ENCODE measurements around the gene TAF9.
"Not testable (repeated sequence)": the region's sequence is repeated elsewhere in the genome, so short reads cannot be mapped to it uniquely, and the experiment has no call there.

The TAF9 gene, protein sequence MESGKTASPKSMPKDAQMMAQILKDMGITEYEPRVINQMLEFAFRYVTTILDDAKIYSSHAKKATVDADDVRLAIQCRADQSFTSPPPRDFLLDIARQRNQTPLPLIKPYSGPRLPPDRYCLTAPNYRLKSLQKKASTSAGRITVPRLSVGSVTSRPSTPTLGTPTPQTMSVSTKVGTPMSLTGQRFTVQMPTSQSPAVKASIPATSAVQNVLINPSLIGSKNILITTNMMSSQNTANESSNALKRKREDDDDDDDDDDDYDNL

DNA sequence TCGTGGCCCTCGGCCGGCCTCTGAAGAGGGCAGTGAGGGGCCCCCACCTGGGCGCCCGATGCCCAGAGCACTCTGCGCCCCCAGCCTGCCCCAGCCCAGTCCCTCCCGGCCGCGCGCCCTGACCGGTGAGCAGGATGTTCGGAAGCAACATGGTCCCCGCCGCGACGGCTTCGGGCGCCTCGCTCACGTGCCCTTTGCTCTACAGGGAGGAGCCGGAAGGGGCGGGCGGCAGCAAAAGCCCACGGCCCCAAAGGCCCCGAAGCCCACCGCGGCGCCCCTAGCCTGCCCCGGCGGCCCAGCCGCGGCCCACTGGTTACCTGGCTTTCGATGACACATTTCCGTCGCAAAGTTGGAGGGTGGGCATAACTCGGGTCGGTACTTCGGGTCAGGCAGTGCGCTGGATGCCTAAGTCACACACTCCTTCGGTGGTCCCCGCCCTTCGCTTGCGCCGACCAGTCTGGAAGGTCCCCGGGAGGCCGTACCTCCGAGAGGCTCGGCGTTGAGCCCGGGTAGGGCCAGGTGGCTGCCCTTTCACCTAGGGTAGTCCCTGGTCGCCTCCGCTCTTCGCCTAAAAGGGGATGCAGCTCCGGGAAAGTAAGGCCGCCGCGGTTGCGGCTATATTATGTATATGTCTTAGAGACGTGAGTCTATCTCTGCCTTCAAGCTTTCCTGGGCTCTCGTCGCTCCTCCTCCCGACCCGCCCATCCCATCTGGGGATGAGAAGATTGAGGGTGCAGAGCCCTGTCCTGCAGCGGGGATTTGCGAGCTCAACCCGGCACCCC lies at the start of gene TAF9, which contains the start of the genes AK6 and RAD17:
TSS of gene TAF9 (minus strand) at position 181 of the 782 bp plus-strand sequence. CDS start 3,783 bp downstream, outside the sequence.
TSS of gene AK6 (minus strand) at position 181 of the 782 bp plus-strand sequence. CDS start at position 151, 30 bp downstream.
TSS of gene RAD17 (plus strand) at position 479 of the 782 bp plus-strand sequence. CDS start 2,391 bp downstream, outside the sequence.
- peak; percentile 78 for DNase-seq

DNA sequence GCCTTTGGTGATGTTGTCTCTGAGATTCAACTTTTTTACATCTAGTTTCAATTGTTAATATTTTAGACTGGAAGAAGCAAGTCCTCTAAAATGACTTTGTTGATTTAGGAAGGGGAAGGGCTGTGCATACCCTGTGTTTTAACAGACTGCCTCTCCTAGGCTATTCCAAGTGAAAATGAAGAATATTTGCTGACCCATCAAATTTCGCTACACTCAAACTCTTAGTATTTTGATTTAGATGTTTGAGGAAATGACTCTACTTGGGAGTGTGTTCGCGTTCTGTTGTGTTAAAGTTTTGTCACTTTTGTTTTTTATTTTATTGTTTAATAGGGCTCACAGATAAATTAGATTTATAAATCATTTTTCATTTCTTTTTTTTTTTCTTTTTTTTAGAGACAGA lies 49.2 kb upstream of the TAF9 start:
- no peak for DNase-seq

DNA sequence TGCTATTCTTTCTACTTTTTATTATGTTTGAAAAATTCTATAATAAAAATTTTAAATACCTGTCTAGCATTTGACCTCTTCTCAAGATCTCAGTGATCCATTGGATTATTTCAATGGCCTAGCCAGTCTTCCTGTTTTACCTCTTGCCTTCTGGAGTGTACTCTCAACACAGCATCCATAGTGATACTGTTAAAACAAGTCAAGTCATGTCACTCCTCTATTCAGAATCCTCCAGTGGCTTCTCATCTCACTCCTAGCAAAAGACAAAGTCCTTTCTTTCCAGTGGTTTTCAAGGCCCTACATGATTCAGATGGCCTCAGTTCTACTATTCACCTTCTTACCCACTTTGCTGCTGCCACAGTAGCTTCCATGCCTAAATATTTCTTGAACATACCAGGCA lies 47.4 kb upstream of the TAF9 start:
- DNase-seq = peak; percentile 30

DNA sequence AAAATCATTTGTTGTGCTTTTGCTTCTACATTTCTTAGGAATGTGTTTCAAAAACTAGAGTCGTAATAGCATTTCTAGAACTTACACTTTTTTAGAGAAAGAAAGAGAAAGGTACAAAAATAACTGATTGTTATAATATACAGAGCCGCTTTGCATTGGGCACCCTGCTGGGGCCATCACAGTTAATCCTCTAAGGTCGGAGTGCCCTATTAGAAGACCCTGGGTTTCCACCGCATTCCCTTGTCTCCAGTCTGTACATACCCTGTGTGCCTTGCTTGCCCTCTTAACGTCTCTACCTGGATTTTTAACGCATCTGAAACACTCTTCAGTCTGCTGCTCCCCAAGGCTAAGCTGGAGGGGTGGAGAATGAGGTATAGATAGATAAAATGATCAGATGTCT lies 46.9 kb upstream of the TAF9 start:
- peak; percentile 30 for DNase-seq

DNA sequence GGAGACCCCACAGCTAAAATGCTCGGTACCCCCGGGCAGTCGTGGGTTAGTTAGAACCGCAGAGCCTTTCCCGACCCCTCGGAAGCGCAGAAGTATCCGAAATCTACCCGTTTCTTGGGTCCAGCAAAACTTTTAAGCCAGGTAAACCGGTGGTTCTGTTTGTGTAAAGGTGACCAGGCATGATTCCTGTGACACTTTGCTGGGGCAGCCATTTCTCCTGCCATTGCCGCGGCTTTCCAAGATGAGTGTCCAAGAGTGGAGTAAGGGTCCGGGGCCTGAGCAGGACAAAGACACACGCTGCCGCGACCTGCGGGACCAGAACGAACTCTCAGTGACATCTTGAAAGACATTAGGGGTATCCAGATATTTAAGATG lies 46.3 kb upstream of the TAF9 start:
- peak; percentile 29 for DNase-seq

DNA sequence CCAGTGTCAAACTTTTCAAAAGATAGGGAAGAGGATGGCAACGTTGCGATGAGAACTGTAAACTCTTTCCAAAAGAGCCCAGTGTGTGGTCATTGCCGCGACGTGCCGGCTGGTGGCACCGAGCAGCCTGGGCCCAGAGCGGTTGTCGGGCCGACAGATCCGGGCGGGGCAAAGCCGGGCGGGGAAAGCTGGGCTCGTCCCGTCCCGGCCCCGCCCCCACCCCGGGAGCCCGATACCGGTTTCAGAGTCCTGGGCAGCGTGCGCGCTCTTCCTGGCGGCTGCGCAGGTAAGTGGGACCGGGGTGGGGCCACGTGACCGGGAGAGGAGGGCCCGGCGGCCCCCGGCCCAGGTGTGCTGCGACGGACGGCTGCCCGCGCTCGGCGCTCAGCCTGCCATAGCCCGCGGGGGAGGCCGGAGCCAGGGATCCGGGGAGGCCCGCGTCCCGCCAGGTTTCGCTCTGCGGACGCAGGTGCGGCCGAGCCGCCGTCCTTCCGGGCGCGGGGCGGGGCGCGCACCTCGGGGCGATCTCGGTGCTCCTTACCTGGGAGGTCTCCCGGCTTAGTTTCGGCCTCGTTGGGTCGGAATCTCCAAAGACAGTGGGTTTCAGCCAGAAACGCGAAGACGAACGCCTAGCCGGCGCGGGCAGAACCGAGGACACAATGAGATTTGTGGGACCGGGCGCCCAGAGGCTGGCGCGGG lies 45.7 kb upstream of the TAF9 start, which contains the start of gene MARVELD2:
TSS of gene MARVELD2 (plus strand) at position 232 of the 699 bp plus-strand sequence. CDS start 4,270 bp downstream, outside the sequence.
- peak; percentile 76 for DNase-seq

DNA sequence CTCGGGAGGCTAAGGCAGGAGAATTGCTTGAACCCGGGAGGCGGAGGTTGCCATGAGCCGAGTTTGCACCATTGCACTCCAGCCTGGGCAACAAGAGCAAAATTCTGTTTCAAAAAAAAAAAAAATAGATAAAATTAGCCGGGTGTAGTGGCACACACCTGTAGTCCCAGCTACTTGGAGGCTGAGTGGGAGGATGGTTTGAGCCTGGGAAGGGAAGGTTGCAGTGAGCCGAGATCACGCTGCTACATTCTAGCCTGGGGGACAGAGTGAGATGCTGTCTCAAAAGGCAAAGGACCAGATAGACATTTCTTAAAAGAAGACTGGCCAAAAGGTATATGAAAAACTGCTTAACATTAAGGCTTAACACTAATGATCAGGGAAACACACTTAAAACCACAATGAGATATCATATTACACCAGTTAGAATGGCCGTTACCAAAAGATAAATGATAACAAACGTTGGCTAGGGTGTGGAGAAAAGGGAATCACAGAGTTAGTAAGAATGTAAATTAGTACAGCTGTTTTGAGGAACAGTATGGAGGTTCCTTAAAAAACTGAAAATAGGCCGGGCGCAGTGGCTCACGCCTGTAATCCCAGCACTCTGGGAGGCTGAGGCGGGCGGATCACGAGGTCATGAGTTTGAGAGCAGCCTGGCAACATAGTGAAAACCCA lies 35.5 kb upstream of the TAF9 start:
- DNase-seq = no peak

DNA sequence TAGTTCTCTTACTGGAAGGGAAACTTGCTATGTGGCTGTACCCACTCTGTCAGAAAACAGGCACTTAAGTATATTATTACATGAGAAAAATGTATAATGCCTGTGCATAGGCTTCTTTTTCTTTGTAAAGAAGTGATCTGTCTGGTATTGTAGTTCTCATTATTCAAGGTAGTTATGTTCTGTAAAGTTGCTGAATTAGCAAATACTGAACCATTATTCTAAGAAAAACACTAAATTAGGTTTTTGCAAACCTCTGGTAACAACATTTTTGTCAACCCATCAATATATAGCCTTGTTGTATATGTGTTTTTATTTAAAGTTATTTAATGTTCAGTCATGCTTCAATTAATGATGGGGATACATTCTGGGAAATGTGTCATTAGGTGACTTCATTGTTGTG lies 9.1 kb upstream of the TAF9 start:
- no peak for DNase-seq

DNA sequence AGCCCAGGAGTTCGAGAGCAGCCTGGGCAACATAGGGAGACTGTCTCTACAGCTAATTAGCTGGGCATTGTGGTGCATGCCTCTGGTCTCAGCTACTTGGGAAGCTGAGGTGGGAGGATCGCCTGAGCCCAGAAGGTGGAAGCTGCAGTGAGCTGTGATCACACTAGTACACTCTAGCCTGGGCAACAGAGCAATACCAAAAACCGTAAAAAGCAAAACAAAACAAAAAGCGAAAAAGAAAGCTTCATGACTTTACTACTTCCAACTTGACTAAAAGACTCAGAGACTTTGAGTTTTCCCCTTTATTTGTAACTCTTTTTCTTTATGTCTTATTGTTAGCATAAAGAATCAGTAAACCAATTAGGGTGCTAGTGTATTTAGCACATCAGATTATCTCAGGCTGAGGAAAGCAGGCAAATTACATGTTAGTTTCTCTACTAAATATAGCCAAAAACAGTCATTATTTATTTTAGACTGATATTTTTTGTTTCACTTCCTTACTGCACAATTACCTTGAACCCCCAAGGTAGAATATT lies 5.7 kb upstream of the TAF9 start:
- DNase-seq = no peak

DNA sequence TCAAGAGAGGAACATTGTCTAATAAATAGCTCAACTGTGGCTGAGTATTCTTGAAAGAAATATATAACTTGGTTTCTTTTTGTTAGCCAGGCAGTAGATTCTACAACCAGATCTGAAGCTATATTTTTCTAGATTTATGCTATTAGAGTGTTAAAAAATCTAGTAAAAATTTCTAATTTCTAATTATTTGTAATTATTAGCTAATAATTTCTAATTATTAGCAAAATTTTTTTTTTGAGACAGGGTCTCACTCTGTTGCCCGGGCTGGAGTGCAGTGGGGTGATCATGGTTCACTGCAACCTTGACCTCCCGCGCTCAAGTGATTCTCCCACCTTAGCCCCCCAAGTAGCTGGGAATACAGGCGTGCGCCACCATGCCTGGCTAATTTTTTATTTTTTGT lies 3.1 kb upstream of the TAF9 start:
- no peak for DNase-seq

DNA sequence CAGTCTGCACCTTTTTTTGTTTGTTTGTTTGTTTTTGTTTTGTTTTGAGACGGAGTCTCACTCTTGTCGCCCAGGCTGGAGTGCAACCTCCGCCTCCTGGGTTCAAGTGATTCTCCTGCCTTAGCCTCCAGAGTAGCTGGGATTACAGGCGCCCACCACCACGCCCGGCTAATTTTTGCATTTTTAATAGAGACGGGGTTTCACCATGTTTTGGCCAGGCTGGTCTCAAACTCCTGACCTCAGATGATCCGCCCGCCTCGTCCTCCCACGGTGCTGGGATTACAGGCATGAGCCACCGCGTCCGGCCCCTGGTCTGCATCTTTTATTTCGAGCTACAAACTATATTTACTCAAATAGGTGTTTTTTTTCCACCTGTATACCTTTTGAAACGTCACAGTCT lies 1.0 kb upstream of the TAF9 start:
- not testable (repeated sequence) for DNase-seq

DNA sequence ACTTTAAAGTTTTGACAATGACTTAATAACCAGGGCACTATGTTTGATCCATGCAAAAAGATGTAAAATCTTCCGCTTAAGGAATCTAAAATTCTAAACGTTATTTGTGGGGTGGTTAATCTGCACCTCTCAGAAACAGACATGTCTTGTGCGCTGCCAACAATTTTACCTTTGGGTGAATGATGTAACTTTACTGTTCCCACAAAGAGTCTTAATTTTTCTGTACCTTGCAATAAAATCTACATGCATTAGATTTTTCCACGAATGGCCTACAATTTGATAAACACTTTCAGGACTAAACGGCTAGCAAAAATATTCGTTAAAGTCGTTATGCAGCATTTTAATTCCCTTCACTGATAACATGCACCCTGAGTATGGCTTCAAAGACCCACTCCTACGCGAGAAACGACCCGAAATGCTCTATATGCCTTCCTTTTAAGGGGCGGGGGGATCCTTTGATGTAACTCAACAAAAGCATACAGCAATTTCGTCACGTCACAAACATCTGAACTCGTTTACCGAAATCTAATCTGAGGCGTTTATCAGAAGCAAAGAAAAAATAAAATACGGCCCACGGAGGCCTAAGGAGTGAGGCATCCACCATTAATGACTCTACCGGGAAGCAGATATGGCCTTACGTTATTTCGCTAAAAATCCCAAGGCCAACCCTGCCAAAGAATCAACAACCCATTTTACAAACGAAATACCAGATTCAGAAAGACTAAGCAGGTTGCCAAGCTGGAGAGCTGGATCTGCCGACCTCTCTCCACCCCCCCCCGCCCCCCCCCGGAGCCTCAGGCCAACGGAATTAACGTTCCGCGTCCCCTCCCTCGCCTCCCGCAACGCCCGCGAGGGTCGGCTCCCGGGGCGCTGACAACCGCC lies 621 bp downstream of the TAF9 start:
- no peak for DNase-seq

DNA sequence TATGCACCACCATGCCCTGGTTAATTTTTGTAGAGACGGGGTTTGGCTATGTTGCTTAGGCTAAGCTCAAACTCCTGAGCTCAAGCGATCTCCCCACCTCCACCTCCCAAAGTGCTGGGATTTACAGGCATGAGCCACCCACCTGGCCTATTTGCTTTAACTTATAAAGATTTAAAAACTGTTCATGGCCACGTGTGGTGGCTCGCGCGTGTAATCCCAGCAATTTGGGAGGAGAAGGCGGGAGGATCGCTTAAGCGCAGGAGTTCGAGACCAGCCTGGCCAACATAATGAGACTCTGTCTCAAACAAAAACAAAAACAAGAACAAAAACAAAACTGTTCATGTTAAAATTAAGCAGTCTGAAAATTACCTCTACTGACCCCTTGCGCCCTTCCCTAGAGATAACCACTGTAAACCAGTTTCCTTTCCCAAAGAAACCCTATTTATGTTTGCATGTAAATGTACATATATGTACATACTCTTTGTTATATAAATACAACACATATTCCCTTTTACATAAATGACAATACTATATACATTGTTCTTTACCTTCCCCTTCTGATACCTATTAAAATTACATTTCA lies 1.5 kb downstream of the TAF9 start:
- no peak for DNase-seq

DNA sequence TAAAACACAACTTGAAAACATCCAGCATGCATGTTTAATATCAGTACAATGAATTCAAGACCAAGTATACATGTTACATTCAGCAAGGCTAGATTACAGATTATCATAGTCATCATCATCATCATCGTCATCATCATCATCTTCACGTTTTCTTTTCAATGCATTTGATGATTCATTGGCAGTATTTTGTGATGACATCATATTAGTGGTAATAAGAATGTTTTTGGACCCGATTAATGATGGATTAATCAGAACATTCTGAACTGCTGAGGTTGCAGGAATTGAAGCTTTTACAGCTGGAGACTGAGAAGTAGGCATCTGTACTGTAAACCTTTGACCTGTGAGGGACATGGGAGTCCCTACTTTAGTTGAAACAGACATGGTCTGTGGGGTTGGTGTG lies 4.5 kb downstream of the TAF9 start:
- no peak for DNase-seq

DNA sequence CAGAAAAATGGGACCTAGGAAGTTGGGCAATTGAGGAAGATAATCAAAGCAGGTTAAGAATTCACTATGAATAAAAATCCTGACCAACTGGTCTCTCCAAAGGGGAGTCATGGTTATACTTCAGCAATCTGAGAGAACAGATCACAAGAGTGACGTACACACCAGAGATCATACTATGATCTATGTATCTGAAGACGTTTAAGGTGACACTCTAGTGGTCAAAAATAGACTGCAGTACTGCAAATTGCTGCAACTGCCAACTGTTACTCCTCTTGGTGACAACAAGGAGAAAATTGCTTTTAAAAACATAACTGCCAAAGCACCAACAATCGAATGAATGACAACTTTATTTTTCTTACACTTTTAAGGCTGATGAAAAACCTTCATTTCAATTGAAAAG lies 4.9 kb downstream of the TAF9 start:
- peak; percentile 10 for DNase-seq

DNA sequence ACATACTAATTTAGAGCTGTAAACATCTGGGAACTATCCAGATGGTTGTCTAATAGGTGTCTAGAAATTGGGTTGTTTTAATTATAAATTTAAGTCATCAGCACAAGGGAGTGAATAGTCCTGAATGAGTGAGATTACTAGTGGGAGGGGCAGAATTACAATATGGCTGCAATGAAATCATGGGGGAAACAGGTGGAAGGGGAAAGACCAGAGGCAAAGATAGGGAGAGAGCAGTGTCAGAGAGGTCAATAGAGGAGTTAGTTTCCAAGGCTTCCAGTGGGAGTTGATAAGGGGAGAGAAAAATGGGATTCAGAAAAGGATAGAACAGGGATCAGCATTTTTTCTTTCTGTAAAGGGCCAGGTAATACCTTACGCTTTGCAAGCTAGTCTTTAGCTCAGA lies 8.9 kb downstream of the TAF9 start:
- no peak for DNase-seq

DNA sequence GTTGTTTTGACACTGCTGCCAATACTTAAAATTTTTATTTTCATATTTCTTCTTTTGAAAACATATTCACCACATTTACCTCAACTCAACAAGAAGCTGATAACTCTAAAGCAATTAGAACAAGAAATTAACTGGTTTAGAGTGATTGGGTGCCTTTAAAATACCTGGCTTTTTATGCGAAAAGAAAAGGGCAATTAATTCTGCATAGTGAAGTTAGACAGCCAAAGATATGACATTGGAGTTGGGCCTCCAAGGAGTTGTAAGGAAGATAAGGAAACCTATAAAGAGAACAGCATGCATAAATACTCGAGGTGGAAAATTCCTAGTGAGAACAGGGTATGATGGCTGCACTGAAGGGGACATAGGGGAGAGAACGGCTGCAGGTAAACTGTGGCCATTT lies 9.6 kb downstream of the TAF9 start:
- no peak for DNase-seq

DNA sequence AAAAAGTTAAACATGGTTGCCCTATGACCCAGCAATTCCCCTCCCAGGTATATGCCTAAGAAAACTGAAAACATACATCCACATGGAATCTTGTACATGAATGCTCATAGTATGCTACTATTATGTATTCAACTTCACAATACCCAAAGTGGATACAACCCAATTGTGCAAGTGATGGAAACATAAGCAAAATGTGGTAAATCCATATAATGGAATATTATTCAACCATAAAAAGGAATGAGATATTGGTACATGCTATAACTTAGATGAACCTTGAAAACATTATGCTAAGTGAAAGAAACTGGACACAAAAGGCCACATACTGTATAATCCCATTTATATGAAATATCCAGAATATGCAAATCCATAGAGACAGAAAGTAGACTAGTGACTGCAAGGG lies 18.7 kb downstream of the TAF9 start:
- DNase-seq = no peak

DNA sequence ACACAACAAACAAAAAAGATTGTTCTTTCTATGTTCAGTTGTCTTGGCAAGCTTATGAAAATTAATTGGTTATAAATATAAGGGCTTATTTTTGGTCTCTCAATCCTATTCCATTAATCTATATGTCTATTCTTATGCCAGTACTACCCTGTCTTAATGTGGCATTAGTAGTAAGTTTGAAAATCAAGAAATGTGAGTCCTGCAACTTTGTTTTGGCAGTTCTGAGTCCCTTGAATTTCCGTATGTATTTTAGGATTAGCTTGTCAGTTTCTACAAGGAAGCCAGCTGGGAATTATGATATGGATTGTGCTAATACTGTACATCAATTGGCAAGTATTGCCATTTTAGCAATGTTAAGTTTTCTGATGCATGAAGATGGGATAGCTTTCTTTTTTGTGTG lies 26.2 kb downstream of the TAF9 start:
- no peak for DNase-seq

DNA sequence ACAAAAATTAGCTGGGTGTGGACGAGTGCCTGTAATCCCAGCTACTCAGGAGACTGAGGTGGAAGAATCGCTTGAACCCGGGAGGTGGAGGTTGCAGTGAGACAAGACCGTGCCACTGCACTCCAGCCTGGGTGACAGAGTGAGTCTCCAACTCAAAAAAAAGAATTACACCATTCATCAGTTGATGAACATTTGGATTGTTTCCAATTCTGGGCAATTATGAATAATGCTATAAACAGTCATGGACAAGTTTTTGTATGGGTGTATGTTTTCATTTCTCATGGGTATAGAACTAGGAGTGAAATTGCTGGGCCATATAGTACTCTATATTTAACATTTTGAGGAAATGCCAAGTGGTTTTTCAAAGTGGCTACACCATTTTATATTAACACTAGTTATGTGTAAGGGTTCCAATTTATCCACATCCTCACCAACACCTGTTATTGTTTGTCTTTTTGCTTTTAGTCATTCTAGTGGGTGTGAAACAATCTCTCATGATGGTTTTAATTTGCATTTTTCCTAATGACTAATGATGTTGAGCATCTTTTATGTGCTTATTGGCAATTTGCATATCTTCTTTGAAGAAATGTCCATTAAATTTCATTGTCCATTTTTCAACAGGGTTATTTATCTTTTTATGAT lies 27.7 kb downstream of the TAF9 start:
- no peak for DNase-seq
